HCT116 (cell line): ENCODE results near the gene BAIAP2.

Source experiments
- EGR1 ChIP-seq: IDR thresholded peaks from 2 replicates; pipeline ENCODE4 v1.6.1; 2012; ENCODE audit warnings: low read depth
- EZH2 ChIP-seq: fragments of 200-600 bp; sonication (generic); IDR thresholded peaks from 2 replicates; pipeline ENCODE4 v1.6.1; 2017; ENCODE audit warnings: antibody characterized with exemption, mixed run types
- EZH2phosphoT487 ChIP-seq: fragments of 200-600 bp; IDR thresholded peaks from 2 replicates; pipeline ENCODE4 v1.6.1; 2018; ENCODE audit warnings: antibody characterized with exemption, borderline replicate concordance
- RAD21 ChIP-seq: IDR thresholded peaks from 2 replicates; pipeline ENCODE4 v1.6.1; 2012; ENCODE audit warnings: low read depth, mild to moderate bottlenecking
- SIN3A ChIP-seq: IDR thresholded peaks from 2 replicates; pipeline ENCODE4 v1.6.1; 2012; ENCODE audit warnings: low read depth
- SRF ChIP-seq: IDR thresholded peaks from 2 replicates; pipeline ENCODE4 v1.6.1; 2012; ENCODE audit warnings: low read depth
- YY1 ChIP-seq: IDR thresholded peaks from 2 replicates; pipeline ENCODE4 v1.6.1; 2011; ENCODE audit warnings: low read length, low read depth, moderate library complexity, mild to moderate bottlenecking; ENCODE audit not compliant: insufficient replicate concordance; ENCODE audit errors: extremely low read depth
- ZFX ChIP-seq: fragments of 450-650 bp; IDR thresholded peaks from 2 replicates; pipeline ENCODE4 v1.6.1; 2017
- TF ChIP-seq, protein P1 (sequence below), 3 experiments: fragments of 200-600 bp in 1 of 3; sonication (generic) in 1 of 3; IDR thresholded peaks in 2 of 3; conservative IDR thresholded peaks in 1 of 3; 2 replicates each; pipeline ENCODE4 v1.5.1; 2012 to 2017; ENCODE audit warnings: low read depth in 2 of 3, low read length in 2 of 3, antibody characterized with exemption in 1 of 3, borderline replicate concordance in 1 of 3, control low read depth in 1 of 3, mild to moderate bottlenecking in 1 of 3, mixed read lengths in 1 of 3, mixed run types in 1 of 3, moderate library complexity in 1 of 3; ENCODE audit not compliant: insufficient read depth in 1 of 3
- TF ChIP-seq, protein P2 (sequence below): IDR thresholded peaks from 2 replicates; pipeline ENCODE4 v1.6.1; 2012

DNA sequence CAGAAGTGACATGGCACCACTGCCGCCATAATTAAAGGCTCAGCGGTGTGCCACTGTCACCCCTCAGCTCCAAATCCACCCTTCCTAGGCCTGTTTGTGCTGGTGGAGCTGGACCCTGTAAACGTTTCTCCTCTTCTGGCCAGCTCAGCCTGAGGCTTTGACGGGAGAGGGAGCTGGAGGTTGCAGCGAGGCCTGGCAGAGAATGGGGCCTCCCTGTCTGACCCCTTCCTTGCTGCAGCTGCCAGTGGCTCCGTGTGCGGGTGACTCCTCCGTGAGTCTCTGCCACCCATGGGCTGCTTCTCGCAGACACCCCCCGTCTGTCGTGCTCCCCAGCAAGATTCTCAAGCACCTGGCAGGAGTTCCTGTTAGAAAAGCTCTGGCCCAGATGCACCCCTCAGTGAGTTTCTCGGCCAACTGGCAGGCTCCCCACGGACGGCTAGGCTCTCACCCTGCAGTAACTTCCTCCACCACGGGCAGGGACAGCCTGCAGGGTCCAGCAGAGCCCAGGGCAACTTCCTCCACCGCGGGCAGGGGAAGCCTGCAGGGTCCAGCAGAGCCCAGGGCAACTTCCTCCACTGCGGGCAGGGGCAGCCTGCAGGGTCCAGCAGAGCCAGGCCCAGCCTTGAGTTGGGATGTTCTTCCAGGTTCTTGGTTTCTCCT is 48.0 kb upstream of the BAIAP2 start:
- no peak for TF ChIP-seq EZH2
- TF ChIP-seq RAD21 = no peak
- TF ChIP-seq, protein P1, sequence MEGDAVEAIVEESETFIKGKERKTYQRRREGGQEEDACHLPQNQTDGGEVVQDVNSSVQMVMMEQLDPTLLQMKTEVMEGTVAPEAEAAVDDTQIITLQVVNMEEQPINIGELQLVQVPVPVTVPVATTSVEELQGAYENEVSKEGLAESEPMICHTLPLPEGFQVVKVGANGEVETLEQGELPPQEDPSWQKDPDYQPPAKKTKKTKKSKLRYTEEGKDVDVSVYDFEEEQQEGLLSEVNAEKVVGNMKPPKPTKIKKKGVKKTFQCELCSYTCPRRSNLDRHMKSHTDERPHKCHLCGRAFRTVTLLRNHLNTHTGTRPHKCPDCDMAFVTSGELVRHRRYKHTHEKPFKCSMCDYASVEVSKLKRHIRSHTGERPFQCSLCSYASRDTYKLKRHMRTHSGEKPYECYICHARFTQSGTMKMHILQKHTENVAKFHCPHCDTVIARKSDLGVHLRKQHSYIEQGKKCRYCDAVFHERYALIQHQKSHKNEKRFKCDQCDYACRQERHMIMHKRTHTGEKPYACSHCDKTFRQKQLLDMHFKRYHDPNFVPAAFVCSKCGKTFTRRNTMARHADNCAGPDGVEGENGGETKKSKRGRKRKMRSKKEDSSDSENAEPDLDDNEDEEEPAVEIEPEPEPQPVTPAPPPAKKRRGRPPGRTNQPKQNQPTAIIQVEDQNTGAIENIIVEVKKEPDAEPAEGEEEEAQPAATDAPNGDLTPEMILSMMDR (IDR thresholded peaks at IDR 0.05 in 2 of 3, conservative IDR thresholded peaks at IDR 0.05 in 1 of 3; ENCODE audit: borderline replicate concordance in 1 of 3, insufficient read depth in 1 of 3, low read depth in 2 of 3, low read length in 2 of 3) = no peak
- TF ChIP-seq YY1 = no peak
- TF ChIP-seq EGR1 = no peak
- TF ChIP-seq SIN3A = no peak
- TF ChIP-seq SRF = no peak
- TF ChIP-seq, protein P2, sequence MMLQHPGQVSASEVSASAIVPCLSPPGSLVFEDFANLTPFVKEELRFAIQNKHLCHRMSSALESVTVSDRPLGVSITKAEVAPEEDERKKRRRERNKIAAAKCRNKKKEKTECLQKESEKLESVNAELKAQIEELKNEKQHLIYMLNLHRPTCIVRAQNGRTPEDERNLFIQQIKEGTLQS = no peak
- no peak for TF ChIP-seq EZH2phosphoT487
- TF ChIP-seq ZFX = no peak; the same call in 1 of the 2 replicates
